Stimulated activated CD8-positive, alpha-beta memory T cell treated with anti-CD3 and anti-CD28 coated beads, Interleukin-15, amount 100 ng/mL, for 24 hours (primary cell): ENCODE data around the gene FAF1.
"Not testable (repeated sequence)": the region's sequence is repeated elsewhere in the genome, so short reads cannot be mapped to it uniquely, and the experiment has no call there.

Experiments
- DNase-seq: peaks from one replicate; pipeline ENCODE4 v3.0.0-alpha.2; 2020; ENCODE audit warnings: low read depth

FAF1 gene

GRCh38 chr1:50910356-50910755, 49.7 kb downstream of the FAF1 start:
- not testable (repeated sequence) for DNase-seq

- not testable (repeated sequence) for DNase-seq
These were observed 52.5 kb downstream of the FAF1 start for GRCh38 chr1:50907610-50908009.

DNA sequence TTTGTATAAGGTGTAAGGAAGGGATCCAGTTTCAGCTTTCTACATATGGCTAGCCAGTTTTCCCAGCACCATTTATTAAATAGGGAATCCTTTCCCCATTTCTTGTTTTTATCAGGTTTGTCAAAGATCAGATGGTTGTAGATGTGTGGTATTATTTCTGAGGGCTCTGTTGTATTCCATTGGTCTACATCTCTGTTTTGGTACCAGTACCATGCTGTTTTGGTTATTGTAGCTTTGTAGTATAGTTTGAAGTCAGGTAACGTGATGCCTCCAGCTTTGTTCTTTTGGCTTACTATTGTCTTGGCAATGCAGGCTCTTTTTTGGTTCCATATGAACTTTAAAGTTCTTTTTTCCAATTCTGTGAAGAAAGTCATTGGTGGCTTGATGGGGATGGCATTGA, 54.0 kb downstream of the FAF1 start:
- DNase-seq: not testable (repeated sequence)

GRCh38 chr1:50902419-50902818, 57.6 kb downstream of the FAF1 start:
- DNase-seq: no peak

DNA sequence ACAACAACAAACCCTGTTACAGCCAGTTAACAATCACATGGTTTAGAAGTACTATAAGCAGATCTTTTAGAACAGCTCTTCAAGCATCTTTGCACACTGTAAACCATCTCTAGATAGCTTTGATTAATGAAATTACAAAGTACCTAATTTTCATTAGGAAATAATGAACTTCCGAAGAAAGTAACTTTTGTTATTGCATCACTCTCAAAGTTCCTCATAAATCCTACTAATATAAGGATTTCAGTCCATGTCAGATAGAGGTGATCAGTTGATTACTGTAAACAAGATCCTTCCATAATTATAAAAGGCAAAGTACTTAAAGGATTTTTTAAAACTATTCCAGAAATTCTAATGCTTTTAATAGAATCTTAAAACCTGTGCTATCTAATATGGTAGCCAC, 58.2 kb downstream of the FAF1 start:
- no peak for DNase-seq

DNA sequence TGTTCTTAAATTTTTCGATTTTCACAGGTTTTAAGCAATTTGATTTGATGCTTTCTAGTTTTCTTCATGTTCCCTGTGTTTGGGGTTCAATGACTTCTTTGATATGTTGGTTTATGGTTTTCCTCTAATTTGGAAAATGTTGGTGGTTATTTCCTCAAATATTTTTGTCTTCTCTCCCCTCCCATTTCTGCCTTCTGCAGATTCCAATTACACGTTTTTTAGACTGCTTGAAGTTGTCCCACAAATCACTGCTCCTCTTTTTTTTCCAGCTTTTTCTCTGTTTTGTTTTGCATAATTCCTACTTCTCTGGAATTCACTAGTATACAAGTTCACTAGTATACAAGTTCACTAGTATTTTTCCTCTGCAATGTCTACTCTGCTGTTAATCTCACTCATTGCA, 61.3 kb downstream of the FAF1 start:
- no peak for DNase-seq

- no peak for DNase-seq
These were observed 65.7 kb downstream of the FAF1 start for GRCh38 chr1:50894340-50894739.

DNA sequence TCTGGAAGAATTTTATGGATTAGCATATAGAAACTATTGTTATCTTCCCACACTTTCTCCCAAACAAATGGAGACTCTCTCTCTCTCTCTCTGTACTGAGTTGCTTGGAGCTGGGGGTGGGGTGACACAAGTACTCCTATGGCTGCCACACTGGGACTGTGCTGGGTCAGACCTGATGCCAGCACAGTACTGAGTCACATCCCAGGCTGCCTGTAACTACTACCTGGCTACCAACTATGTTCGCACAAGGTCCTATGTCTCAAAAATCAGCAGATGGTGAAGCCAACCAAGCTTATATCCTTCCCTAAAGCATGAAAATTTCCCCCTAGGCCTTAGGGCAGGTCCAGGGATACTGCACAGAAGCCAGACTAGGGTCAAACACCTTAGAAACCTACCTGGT, 66.6 kb downstream of the FAF1 start:
- DNase-seq: no peak

GRCh38 chr1:50887555-50887954, 72.5 kb downstream of the FAF1 start:
- not testable (repeated sequence) for DNase-seq

GRCh38 chr1:50880373-50880772, 79.7 kb downstream of the FAF1 start:
- no peak for DNase-seq

DNA sequence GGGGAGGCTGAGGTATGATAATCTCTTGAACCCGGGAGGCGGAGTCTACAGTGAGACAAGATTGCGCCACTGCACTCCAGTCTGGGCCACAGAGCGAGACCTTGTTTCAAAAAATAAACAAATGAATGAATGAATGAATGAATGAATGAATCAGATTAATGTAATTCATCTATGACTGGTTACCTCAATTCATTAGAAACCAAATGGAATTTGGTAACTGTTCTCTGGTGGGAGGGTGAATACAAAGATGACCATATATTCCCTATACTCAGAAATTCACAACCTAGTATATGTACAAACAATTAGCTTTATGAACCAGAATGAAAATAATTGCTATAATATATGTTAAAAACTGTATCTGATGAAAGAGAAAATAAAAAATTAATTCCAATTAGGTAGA, 80.9 kb downstream of the FAF1 start:
- DNase-seq: no peak

- DNase-seq: no peak
These were observed 81.6 kb downstream of the FAF1 start for GRCh38 chr1:50878434-50878833.

- no peak for DNase-seq
These were observed 82.4 kb downstream of the FAF1 start for GRCh38 chr1:50877641-50878040.

DNA sequence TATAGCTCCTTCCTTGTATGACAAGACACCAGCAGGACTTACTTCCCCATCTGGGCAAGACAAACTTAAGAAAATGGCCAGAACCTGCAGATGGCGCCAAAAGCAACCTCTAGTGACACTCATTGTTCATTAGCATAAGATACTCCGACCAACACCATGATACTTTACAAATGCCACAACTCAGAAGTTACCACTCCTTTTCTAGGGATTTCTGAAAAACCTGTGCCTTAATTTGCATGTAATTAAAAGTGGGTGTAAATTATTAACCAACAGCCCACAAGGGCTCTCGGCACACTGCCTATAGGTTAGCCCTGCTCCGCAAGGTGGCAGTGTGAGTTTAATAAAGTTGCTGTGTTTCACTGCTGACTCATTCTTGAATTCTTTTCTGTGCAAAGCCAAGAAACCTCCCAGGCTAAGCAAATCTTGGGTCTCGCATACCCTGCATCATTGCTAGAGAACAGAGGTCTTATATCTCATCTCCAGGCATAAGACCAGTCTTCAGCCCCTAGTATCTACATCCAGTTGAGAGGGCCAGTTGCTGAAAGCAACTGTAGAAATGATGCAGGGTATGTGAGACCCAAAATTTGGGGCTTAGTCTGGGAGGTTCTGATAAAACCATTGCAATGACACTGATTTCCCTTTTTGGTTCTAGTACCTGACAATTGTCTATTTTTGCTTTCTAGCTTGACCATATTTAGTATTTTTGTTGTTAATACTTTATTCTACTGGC, 86.4 kb downstream of the FAF1 start:
- DNase-seq: peak; percentile 10

DNA sequence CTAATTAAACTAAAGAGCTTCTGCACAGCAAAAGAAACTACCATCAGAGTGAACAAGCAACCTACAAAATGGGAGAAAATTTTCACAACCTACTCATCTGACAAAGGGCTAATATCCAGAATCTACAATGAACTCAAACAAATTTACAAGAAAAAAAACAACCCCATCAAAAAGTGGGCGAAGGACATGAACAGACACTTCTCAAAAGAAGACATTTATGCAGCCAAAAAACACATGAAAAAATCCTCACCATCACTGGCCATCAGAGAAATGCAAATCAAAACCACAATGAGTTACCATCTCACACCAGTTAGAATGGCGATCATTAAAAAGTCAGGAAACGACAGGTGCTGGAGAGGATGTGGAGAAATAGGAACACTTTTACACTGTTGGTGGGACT, 95.2 kb downstream of the FAF1 start:
- not testable (repeated sequence) for DNase-seq

- DNase-seq: no peak
These were observed 98.3 kb downstream of the FAF1 start for GRCh38 chr1:50861772-50862171.

DNA sequence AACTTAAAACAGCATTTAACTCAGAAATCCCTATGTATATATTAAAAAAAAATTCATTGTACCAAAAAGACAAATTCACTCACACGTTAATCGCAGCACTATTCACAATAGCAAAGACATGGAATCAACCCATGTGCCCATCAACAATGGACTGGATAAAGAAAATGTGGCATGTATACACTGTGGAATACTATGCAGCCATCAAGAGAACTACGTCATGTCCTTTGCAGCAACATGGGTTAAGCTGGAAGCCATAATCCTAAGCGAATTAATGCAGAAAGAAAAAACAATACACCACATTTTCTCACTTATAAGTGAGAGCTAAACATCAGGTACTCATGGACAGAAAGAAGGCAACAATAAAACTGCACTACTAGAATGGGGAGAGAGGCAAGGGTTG, 99.4 kb downstream of the FAF1 start:
- DNase-seq: no peak

GRCh38 chr1:50860256-50860655, 99.8 kb downstream of the FAF1 start:
- no peak for DNase-seq

GRCh38 chr1:50859657-50860056, 100.4 kb downstream of the FAF1 start:
- no peak for DNase-seq

GRCh38 chr1:50858761-50859160, 101.3 kb downstream of the FAF1 start:
- no peak for DNase-seq

GRCh38 chr1:50857702-50858101, 102.4 kb downstream of the FAF1 start:
- DNase-seq: no peak

- DNase-seq: no peak
These were observed 106.7 kb downstream of the FAF1 start for GRCh38 chr1:50853325-50853724.

DNA sequence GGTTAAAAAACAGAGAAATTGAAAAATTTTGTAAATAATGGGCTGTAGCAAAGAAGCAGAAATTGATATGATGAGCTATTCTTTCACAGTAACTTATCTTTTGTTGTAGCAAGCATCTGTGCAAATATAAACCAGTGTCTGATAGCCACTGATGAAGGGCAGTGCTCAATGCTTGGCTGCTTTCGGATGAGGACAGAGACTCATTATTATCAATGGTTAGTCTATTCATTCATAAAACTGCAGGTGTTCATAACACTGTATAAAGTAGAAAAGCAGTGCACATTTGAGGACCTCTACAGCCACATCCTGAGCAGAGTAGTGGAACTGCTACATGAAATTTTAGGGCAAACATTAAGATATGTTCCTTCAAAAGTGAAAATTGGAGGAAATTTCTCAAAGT, 107.2 kb downstream of the FAF1 start:
- DNase-seq: no peak

GRCh38 chr1:50851466-50851865, 108.6 kb downstream of the FAF1 start:
- no peak for DNase-seq
